Astrocyte of the hippocampus (primary cell): Measurements from ENCODE around the gene DCUN1D1.

Experiments used
- DNase-seq: peaks from one replicate; pipeline ENCODE4 v3.0.0; 2011; ENCODE audit warnings: low read depth, low spot score

The DCUN1D1 gene

DNA sequence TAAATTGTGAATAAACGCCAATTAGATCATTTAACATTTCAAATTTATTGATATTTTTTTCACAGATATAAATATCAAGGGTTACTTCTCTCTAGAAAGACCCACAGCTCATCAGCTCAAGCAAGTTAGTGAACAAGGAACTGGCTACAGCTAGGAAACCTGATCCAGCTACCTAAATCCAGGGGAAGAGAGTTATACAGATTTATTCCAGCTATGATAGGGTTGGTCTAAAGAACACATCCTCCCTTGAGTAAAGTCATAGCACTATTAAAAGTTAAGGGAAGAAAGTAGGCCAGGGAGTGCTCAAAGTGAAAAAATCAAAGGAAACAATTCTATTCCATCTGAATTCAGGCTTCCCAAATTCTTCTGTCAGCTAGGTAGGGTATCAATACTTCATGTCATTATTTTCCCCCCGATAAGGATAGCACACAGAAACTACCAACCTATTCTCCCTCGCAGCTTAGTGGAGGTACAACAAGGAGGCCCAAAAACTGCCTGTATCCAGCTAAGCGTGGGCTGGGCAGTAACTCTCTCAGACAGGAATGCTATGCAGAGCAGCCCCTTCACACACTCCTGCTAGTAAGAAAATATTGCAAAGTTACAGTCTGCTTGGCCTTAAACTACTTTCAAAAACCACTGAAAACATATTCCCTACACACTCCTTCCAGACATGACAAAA is 44.0 kb downstream of the DCUN1D1 start:
- no peak for DNase-seq

DNA sequence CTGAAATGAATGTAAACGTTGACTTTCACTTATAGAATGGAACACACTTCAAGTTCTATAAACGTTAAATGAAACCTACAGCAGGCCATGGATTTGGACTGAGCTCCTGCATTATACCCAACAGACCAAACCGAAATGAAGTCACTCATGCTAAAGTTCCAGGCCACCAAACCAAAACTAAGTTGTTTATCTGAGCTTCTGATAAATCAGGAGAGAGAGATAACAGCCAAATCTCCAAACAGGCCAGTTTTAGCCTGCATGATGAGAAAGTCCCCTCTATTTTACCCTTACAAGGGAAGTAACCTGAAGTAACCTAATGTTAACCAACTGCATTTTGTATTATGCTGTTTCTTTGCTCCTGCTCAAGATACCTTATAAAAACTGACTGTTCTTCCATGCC is 44.5 kb downstream of the DCUN1D1 start:
- DNase-seq: no peak

DNA sequence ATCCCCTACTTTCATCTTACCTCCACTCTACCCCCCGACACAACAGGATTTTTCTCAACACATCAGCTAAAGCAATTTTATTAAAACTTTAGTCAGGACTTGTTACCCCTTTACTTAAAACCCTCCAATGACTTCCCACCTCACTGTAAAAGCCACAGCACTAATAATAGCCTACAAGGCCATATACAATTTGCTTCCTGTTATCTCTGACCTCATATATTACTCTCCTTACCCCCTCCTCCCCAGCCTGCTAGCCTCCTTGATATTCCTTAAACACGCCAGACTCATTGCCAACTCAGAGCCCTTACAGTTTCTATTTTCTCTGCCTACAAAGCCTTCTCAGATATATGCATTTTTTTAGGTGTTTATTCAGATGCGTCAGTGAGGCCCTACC is 54.4 kb downstream of the DCUN1D1 start:
- DNase-seq: no peak

DNA sequence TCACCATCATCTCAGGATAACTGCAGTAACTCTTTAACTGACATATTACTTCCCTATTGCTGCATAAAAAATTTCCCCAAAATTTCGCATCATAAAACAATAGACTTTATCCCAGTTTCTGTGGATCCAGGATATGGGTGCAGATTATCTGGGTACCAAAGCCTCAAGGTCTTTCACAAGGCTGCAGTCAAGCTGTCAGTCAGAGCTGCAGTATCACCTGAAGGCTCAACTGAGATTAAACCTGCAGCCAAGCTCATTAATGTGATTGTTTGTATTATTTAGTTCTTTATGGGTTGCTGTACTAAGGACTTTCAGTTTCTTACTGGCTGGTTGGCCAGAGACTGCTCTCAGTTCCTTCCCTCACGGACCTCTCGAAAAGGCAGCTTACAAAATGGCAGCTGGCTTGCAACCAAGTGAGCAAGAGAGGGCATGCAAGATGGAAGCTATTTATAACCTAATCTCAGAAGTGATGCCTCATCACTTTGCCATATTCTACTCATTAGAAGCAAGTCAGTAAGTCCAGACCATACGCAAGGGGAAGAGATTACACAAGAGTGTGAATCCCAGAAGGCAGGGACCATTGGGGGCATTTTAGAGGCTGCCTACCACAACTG is 54.9 kb downstream of the DCUN1D1 start:
- no peak for DNase-seq

DNA sequence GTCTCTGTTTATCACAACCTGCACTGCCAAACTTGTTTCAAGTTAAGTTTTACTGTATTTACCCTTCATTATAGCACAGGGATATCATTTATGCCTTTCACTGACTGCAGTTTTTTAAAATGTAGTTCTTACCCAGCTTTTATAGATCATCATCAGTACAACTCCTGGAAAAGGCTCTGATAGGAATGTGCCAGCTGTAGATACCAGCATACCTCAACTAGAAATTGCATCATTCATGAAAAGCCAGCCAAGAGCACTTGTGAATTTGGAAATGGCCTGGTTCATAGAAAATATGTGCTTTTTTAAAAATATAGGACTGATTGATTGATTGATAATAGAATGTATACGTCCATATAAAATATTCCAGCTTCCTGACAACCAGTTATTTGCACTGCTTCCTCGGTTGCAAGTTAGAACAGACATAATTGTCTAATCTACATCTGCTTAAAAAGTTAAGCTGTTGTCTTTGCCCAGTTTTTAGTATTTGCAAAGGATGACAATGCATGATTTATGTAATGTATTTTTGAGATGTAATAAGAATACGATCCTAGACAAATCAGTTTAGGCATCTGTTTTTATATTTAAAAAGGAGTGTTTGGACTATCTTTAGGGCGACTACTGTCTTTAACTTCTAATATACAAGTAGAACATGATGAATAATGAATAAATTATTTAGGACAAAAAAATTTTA is 58.5 kb downstream of the DCUN1D1 start:
- peak; percentile 13 for DNase-seq

DNA sequence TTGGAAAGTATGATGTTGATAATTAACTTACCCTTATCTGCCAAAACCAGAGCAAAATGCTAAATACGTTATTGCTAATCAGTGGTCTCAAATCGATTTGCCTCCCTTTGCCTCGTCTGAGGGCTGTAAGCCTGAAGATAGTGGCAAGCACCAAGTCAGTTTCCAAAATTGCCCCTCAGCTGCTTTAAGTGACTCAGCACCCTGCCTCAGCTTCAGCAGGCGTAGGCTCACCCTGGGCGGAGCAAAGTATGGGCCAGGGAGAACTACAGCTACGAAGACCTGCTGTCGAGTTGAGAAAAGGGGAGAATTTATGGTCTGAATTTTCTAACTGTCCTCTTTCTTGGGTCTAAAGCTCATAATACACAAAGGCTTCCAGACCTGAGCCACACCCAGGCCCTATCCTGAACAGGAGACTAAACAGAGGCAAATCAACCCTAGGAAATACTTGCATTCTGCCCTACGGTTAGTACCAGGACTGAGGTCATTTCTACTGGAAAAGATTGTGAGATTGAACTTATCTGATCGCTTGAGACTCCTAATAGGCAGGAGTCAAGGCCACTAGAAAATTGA is 59.7 kb downstream of the DCUN1D1 start:
- no peak for DNase-seq

DNA sequence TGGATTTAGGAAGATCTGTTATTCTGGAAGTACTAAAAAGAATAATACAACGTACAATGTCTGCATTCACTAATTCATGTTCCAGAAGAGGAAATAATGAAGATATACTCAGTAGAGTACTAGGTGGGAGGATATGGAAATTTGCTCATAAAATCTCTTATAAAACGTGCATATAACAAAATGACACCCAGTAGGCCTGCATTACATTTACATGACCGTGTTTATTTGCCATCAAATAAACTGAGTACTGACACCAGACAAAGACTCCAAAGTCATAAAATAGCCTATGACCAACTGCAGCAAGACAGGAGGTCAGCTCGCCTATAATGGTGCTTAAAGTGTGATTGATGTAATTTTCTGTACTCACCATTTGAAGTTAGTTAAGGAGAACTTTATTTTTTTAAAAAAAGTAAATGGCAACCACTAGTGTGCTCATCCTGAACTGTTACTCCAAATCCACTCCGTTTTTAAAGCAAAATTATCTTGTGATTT is 60.4 kb downstream of the DCUN1D1 start:
- no peak for DNase-seq

DNA sequence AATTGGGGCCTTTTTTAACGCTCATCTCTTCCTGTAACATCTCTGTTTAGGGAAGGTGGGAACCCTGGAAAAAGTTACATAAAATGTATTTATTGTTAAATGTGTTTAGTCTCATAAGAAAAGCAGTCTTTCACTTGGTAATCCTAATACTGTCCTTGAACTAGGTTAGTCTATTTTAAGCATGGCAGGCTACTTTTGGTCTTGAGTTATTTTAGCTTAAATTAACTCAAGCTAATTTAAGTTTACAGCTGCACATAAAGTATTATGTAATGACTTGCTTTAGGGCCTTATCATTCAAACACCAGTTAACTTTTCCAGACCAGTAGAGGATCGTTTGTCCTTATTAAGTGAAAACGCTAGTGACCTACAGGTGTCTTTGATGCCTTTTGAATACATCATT is 63.2 kb downstream of the DCUN1D1 start:
- no peak for DNase-seq

DNA sequence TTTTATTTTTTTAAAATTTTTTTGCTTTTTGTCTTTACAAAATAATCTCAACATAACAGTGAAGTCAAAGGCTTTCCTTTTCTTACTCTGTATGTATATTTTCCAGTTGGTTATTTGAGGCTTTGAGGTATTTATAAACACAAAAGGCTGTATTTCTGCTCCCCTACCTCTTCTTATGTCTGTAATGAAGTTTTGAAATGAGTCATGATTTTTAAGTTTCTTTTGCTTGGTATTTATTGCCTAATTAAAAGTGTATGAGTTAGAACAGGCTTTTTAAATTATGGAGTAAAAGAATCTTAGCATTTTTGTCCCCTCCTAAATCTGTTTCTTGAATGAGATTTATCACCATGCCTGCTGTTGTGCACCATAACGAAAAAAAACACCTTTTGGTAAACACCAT is 66.0 kb downstream of the DCUN1D1 start:
- DNase-seq: no peak

DNA sequence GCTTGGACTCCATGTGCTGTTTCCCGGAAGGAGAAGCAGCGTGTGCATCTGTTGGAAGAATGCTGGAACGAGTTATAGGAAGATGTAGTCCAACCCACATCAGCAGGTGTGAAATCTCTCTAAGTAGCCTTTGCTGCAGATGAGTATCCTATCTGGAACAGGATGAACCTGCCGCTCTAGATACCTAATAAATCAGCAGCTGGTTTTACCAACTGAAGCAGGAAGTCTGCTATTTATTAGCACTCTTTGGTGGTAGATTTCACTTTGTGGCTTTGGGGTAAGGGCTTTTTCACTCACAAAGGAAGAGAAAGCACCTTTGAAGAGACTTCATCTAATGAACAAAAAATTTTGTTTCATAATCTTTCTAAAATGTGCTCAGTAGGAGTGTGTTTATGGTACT is 66.4 kb downstream of the DCUN1D1 start:
- DNase-seq: no peak

DNA sequence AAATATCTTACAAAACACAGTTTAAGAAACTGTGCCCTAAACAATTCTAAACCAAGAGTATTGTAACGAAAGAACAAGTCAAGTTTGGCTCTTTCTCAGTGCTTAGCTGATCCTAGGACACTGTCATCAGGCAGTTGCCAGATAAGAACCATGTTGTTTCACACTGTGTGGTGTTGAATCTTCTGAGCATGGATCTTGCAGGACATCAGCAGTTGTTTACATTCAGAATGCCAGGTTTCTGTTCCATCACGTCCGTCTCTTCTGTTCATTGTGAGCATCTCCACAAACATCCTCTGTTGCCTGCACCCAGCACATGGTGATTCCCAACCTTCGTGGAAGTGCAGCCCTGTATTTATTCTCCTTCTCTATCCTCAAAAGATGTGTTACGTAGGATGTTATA is 67.9 kb downstream of the DCUN1D1 start:
- DNase-seq: no peak

DNA sequence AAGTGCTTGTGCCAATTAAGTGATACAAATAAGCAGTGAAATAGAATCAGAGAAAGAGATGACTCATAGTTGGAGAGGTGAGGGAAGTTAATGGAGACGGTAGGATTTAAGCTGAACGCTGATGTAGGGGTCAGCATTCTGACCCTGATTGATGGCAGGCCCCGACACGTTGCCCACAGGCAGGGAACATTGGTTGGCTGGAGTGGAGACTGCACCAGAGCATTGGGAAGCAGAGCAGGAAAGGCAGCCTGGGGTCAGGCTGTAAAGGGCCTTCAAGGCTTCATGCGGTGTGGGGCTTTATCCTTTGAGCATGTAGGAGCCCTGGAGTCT is 68.6 kb downstream of the DCUN1D1 start:
- peak; percentile 13 for DNase-seq

DNA sequence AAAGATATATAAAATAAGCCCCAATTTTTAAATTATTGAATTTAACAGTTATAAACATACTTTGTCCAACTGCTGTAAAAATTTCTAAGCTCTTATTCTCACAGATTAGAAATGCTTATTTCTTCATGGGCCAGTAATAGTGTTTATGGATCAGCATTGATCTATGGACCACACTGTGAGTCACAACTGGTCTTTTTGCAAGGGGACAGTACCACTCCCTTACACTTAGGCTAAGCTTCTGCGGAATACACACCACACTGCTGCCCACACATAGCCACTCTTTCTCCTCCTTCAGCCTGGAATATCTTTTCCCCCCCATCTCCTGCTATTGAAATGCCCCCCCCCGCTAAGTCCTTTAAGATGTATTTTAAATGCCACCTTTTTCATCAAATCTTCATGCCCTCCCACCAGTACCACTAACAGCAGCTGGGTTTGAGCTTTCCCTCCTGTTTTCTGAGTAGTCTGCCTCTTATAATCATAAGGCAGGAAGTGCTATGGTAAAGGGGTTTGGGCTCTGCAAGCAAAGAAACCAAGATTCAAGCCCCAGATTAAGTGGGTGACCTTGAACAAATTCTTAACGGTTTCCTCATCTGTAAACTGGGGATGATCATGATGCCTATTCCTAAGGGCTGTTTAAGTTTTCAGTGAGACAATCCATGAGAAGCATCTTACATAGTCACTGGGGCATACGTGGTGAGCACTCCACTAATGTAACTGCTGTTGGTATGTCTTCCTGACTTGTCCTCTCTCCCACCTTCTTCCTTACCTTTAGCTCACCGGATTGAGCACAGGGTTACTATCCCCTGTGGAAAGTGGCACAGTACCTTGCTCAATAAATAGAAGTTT is 69.2 kb downstream of the DCUN1D1 start:
- no peak for DNase-seq

DNA sequence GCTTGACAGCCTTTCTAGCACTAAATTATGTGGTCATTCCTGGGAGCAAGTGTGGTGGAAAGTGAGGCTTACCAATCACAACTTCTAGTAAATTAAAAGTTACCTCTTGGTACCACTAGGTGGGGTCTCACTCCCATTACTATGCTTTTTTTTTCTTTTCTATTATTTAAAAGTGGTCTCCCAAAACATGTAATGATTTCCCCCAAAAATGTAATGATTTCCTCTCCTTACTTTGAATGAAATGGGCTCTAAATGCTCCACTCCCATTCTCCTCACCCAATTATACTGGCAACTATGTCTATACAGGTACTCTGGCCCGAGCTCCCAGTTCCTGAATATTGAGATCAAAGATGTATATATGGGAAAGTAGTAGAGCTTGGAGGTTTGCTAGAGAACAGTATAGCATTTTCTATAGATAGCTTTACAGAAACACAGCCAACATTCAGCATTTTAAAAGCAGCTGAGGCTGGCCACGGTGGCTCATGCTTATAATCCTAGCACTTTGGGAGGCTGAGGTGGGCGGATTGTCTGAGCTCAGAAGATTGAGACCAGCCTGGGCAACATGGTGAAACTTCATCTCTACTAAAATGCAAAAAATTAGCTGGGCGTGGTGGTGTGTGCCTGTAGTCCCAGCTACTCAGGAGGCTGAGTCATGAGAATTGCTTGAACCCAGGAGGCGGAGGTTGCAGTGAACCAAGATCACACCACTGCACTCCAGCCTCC is 70.9 kb downstream of the DCUN1D1 start:
- peak; percentile 54 for DNase-seq

DNA sequence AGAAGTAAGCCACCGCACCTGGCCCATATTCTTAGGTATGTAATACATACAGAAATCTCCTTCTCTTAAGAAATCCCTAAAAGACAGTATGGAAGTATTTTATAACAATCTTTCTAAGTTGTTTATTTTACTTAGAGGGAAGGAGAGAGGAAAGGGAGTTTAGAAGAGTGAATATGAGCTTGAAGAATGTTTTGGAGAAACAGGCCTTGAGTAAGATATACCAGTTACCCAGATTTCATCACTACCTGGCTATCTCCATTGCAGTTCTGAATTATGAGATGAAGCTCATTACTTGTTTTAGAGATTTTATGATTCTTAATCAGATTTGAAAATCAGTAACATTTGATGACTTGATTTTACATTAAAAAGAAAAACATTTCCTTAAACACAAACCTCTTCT is 71.9 kb downstream of the DCUN1D1 start:
- no peak for DNase-seq

DNA sequence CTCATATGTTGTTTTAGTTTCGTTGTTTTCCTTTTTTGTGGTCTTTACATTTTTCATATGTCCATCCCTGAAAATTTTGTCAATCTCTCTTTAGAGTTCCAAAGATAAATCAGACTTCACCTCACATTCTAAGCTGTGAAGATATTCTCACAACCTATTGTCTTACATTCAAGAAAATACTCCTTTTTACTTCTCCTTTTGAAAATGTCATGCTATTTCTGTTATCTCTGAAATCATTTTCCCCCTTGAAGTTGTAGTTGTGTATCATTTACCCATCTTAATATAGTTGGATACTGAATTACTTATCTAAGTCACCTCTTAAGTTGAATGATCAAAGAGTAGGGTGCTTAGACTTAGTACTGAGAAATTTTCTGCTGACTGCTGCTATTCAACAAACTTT is 74.3 kb downstream of the DCUN1D1 start:
- no peak for DNase-seq

DNA sequence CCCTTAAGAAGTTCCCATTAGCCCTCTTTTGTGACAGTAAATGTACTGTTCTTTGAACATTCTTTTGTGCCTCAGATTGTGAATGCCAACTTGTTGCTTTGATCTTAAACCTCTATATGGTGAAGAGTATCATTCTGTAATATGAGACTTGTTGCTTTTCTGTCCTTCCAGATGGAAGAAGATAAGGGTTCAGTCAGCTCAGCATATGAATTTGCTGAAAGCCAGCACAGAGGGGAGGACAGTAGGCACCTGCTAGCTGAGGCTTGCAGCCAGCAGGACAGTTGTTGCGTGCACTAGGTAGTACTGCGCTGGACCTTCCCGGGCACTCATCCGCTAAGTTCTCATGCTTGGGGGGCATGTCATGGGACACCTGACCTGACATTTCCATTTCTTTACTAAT is 74.7 kb downstream of the DCUN1D1 start:
- DNase-seq: no peak

DNA sequence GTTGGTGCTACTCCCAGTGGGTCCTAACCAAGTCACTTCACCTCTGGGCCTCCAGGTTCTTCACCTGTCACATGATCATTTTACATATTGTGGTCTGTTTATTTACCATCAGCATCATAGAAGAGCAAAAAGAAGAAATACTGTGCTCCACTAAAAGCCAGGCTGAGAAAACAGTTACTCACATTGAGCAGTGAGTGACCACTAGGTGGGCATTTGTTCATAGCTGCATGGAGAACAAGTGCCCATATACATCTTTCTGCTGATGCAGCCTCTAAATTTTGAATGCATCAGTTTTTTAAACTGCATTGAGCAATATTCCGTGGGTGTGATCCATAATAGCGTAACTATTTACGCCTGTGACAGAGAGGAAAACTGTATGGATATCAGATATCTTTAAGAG is 76.2 kb downstream of the DCUN1D1 start:
- DNase-seq: no peak

DNA sequence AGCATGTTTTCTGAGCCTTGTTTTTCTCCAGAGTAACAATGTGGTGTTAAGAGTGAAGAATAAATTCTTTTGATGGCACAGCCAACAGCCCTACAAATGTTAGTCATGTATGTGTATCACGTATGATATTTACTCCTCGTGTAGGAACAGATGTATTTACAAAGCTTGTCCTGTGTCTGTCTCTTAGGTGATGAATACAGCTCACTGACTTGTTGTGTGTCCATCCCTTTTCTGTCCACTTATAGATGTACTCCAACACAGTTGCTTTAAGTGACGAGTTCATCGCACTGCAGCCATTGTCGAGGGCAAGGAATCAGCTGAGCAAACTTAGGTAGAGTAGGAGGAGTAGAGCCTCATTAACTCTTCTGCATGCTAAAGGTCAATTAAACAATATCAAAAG is 78.1 kb downstream of the DCUN1D1 start:
- DNase-seq: no peak

DNA sequence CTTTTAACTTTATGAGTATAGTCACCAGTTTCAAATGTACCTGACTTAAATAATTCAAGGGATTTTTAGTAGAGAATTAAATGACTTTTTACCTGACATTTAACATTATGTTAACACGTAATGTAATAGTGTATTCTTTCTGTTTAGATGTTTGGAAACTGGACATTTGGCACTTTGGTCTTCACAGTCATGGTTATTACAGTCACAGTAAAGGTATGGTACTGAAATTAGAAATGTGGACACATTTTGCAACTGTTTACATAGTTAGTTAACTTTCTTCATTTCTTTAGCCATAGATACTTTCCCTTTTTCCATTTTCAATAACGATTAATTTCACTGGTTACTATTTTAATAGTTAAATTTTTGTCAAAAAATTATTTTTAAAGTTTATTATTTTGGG is 83.8 kb downstream of the DCUN1D1 start:
- no peak for DNase-seq

DNA sequence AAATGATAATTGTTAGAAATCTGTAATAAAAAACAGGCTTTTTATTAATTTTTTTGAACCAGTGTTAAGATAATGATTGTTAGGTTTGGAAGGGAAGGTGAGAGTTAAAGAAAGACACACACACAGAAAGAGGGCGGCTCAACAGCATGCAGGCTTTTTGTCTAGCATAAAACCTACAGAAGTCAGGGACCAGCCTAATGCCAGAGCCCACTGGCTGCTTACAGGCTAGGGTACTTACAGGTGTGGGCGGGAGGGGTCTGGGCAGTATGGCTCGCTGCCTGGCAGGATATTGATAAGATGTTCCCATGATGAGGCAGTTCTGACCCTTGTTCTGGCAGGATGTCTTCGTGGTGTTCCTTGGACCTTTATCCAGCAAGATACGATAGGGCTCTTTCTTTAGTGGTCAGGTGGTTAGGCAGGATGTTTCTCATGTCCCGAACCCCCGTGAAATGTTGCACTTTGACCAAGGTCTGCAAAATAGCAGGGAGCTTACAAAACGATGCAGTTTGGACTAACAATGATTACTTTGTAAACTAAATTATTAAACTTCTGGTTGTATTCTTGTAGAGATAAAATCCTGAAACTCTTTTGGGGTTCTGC is 84.7 kb downstream of the DCUN1D1 start:
- DNase-seq: no peak
